Fibroblast of mammary gland (primary cell): ENCODE data around the gene GPR157.

Source experiments
- DNase-seq: peaks from one replicate; pipeline ENCODE4 v3.0.0-alpha.2; 2010; ENCODE audit warnings: low read depth
- H3K4me3 ChIP-seq: 2 replicates; pipeline ENCODE4 v1.5.1; 2011; ENCODE audit warnings: low read depth, mild to moderate bottlenecking, low read length, moderate library complexity; ENCODE audit not compliant: control insufficient read depth
- CTCF ChIP-seq: conservative IDR thresholded peaks from 2 replicates; pipeline ENCODE4 v1.5.1; 2011; ENCODE audit warnings: low read depth, low read length, inconsistent platforms; ENCODE audit not compliant: control insufficient read depth, insufficient read depth

GPR157 gene

GRCh38 chr1:9107136-9107535, 21.8 kb downstream of the GPR157 start:
- no peak overlapping the region for H3K4me3 ChIP-seq
- no peak for TF ChIP-seq CTCF
- peak; percentile 22 for DNase-seq

GRCh38 chr1:9106286-9106685, 22.6 kb downstream of the GPR157 start:
- DNase-seq, result no peak
- H3K4me3 ChIP-seq, result no peak overlapping the region
- TF ChIP-seq CTCF, result no peak

GRCh38 chr1:9105336-9105867, 23.5 kb downstream of the GPR157 start:
- no peak for DNase-seq
- TF ChIP-seq CTCF, result no peak
- H3K4me3 ChIP-seq, result no peak overlapping the region

GRCh38 chr1:9101510-9102146, 27.3 kb downstream of the GPR157 start:
- peak; percentile 63 for DNase-seq
- TF ChIP-seq CTCF, result peak; percentile 82
- H3K4me3 ChIP-seq, result no peak overlapping the region

- DNase-seq, result peak; percentile 52
- no peak for TF ChIP-seq CTCF
Observed at GRCh38 chr1:9100471-9101043, 28.3 kb downstream of the GPR157 start.

GRCh38 chr1:9099555-9099954, 29.3 kb downstream of the GPR157 start:
- no peak for TF ChIP-seq CTCF
- DNase-seq, result no peak
- no peak overlapping the region for H3K4me3 ChIP-seq

More at GRCh38 chr1:9100471-9101043, 28.3 kb downstream of the GPR157 start:
- H3K4me3 ChIP-seq, result no peak overlapping the region
